Gastroesophageal sphincter (tissue), 3 donors: ENCODE data around the gene FAM107A.

Experiments used
- EP300 ChIP-seq: sonication (generic); formaldehyde crosslinking; IDR thresholded peaks from one replicate; pipeline ENCODE4 v1.6.1; 2017; ENCODE audit warnings: antibody characterized with exemption, mild to moderate bottlenecking
- POLR2A ChIP-seq, 2 donors: fragments of 450-650 bp; IDR thresholded peaks; one replicate each; pipeline ENCODE4 v1.6.1; 2017; ENCODE audit warnings: antibody characterized with exemption in 2 of 2, mild to moderate bottlenecking in 2 of 2, moderate library complexity in 1 of 2
- POLR2AphosphoS5 ChIP-seq: sonication (generic); formaldehyde crosslinking; IDR thresholded peaks from one replicate; pipeline ENCODE4 v1.6.1; 2017; ENCODE audit warnings: antibody characterized with exemption
- TF ChIP-seq, protein P1 (sequence below), 4 experiments: fragments of 200-600 bp in 2 of 4; fragments of 450-650 bp in 2 of 4; sonication (generic) in 1 of 4; IDR thresholded peaks; one replicate each; pipeline ENCODE4 v1.5.1; 2017 to 2019; ENCODE audit warnings: antibody characterized with exemption in 4 of 4, mild to moderate bottlenecking in 2 of 4, moderate library complexity in 2 of 4

DNA sequence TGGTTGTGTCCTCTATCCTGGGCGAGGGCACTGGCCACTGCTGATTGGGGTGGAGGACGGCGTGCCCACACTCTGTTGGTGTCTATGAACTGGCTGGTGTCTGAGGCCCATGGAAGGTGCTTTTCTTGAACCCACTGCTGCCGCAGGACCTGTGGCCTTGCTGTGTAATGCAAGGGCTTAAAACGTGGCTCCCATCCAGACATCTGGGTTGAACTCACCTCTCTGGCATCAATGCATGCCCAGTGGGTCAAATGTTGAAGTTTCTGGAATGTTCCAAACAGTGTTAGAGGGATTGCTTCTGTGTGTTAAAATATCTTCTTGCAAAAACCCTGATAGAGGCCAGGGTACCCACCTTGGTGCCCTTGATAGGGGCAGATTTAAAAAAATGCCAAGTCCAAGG lies 46.8 kb upstream of the FAM107A start:
- TF ChIP-seq, protein P1, sequence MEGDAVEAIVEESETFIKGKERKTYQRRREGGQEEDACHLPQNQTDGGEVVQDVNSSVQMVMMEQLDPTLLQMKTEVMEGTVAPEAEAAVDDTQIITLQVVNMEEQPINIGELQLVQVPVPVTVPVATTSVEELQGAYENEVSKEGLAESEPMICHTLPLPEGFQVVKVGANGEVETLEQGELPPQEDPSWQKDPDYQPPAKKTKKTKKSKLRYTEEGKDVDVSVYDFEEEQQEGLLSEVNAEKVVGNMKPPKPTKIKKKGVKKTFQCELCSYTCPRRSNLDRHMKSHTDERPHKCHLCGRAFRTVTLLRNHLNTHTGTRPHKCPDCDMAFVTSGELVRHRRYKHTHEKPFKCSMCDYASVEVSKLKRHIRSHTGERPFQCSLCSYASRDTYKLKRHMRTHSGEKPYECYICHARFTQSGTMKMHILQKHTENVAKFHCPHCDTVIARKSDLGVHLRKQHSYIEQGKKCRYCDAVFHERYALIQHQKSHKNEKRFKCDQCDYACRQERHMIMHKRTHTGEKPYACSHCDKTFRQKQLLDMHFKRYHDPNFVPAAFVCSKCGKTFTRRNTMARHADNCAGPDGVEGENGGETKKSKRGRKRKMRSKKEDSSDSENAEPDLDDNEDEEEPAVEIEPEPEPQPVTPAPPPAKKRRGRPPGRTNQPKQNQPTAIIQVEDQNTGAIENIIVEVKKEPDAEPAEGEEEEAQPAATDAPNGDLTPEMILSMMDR (IDR thresholded peaks at IDR 0.05), result no peak
- TF ChIP-seq POLR2AphosphoS5 (peak; percentile 22), EP300 (no peak), POLR2A (IDR thresholded peaks at IDR 0.05) (no peak)
